Breast epithelium (tissue), 3 donors: ENCODE measurements around the gene CFAP46.

Experiments used
- POLR2A ChIP-seq: fragments of 450-650 bp; IDR thresholded peaks from one replicate; pipeline ENCODE4 v1.6.1; 2016; ENCODE audit warnings: antibody characterized with exemption, mild to moderate bottlenecking, moderate library complexity
- POLR2AphosphoS5 ChIP-seq, 3 donors: sonication (generic); formaldehyde crosslinking; IDR thresholded peaks; one replicate each; pipeline ENCODE4 v1.6.1; 2017; ENCODE audit warnings: antibody characterized with exemption in 3 of 3
- TF ChIP-seq, protein P1 (sequence below), 3 donors: fragments of 450-650 bp; IDR thresholded peaks; one replicate each; pipeline ENCODE4 v1.5.1; 2016 to 2017; ENCODE audit warnings: antibody characterized with exemption in 3 of 3, mild to moderate bottlenecking in 3 of 3, moderate library complexity in 3 of 3

DNA sequence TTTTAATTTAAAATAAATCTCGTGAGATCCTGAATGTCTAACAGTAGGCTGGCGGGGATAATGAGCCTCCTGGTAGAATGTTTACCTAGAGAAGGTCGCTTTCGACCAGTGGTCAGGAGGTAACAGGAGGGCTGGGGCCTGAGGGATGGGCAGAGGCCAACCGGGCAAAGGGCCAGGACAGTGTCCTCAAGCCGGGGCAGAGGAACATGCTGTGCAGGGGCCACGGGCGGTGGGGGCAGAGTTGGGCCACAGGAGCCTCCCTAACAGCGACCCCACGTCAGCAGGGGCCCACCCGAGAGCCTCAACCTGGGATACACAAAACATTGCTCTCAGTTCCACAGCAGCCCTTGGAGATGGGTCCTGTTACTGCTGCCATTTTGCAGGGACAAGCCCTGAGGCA lies 14.5 kb downstream of the CFAP46 start:
- TF ChIP-seq, protein P1, sequence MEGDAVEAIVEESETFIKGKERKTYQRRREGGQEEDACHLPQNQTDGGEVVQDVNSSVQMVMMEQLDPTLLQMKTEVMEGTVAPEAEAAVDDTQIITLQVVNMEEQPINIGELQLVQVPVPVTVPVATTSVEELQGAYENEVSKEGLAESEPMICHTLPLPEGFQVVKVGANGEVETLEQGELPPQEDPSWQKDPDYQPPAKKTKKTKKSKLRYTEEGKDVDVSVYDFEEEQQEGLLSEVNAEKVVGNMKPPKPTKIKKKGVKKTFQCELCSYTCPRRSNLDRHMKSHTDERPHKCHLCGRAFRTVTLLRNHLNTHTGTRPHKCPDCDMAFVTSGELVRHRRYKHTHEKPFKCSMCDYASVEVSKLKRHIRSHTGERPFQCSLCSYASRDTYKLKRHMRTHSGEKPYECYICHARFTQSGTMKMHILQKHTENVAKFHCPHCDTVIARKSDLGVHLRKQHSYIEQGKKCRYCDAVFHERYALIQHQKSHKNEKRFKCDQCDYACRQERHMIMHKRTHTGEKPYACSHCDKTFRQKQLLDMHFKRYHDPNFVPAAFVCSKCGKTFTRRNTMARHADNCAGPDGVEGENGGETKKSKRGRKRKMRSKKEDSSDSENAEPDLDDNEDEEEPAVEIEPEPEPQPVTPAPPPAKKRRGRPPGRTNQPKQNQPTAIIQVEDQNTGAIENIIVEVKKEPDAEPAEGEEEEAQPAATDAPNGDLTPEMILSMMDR (IDR thresholded peaks at IDR 0.05) = no peak
- TF ChIP-seq POLR2AphosphoS5 (IDR thresholded peaks at IDR 0.05) = no peak
- TF ChIP-seq POLR2A = no peak
